ENCODE measurements around the gene RPGRIP1L. TPM values are rescaled to one million over a fixed set of nuclear protein-coding genes. Genes with fewer than 3 reads are reported as not detected.

RPGRIP1L gene
- total RNA-seq, 1 donor from 2014 or later: 1.7 TPM

DNA sequence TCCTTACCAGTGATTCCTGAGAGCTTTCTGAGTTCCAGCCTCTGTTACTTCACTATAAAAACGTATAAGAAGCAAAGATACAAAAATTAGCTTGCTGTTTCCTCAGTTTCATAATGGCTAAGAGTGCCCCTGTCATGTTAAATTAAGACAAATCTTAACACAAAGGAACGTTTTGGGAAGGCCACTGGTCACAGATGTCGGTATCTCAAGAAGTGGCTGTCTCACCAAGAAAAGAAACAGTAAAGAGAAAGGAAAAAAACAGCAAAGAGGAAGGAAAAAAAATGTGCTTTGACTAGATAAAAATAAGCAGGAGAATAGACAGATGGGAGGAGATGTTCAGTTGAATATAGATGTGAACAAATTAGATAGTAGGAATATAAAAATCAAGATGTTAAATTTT lies 105.9 kb downstream of the RPGRIP1L start:
- Histone ChIP-seq H3K9me3 (replicated peaks) (peaks cover 16% of the 10 kb centered on the region), H3K4me1 (no peaks in the 10 kb centered on the region), H3K36me3 (no peaks in the 10 kb centered on the region), H3K27me3 (ENCODE audit: low read depth) (no peaks in the 10 kb centered on the region), H3K27ac (replicated peaks) (no peak overlapping the region), H3K4me3 (no peak overlapping the region)
- TF ChIP-seq, protein P1, sequence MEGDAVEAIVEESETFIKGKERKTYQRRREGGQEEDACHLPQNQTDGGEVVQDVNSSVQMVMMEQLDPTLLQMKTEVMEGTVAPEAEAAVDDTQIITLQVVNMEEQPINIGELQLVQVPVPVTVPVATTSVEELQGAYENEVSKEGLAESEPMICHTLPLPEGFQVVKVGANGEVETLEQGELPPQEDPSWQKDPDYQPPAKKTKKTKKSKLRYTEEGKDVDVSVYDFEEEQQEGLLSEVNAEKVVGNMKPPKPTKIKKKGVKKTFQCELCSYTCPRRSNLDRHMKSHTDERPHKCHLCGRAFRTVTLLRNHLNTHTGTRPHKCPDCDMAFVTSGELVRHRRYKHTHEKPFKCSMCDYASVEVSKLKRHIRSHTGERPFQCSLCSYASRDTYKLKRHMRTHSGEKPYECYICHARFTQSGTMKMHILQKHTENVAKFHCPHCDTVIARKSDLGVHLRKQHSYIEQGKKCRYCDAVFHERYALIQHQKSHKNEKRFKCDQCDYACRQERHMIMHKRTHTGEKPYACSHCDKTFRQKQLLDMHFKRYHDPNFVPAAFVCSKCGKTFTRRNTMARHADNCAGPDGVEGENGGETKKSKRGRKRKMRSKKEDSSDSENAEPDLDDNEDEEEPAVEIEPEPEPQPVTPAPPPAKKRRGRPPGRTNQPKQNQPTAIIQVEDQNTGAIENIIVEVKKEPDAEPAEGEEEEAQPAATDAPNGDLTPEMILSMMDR (IDR thresholded peaks at IDR 0.05; ENCODE audit: borderline replicate concordance): no peak
- no peak for DNase-seq
- intact Hi-C loops (cut with micrococcal nuclease): no loop called here

DNA sequence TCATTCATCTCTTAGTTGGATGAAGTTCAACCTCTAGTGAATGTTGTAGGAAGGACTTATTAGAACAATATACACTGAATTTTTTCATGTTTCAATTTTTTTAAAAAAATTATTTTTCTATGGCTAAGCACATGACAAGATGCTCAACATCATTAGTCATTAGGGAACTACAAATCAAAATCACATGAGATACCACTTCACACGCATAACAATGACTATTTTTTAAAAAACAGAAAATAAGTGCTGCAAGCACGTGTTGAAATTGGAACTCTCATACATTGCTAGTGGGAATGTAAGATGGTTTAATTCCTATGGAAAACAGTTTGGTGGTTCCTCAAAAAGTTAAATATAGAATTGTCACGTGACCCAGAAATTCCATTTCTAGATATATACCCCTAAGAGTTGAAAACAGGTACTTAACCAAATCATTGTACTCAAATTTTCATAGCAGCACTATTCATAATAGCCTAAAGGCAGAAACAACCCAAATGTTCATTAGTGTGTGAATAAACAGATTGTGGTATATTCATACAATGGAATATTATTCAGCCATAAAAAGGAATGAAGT lies 115.5 kb downstream of the RPGRIP1L start:
- Histone ChIP-seq H3K36me3 (no peaks in the 10 kb centered on the region), H3K27ac (replicated peaks) (no peak overlapping the region), H3K4me3 (no peak overlapping the region), H3K4me1 (no peaks in the 10 kb centered on the region), H3K9me3 (replicated peaks) (peaks cover 20% of the 10 kb centered on the region), H3K27me3 (ENCODE audit: low read depth) (no peaks in the 10 kb centered on the region)
- intact Hi-C loops (cut with micrococcal nuclease): no loop called here
- TF ChIP-seq, protein P1 (IDR thresholded peaks at IDR 0.05; ENCODE audit: borderline replicate concordance): no peak
- no peak for DNase-seq

DNA sequence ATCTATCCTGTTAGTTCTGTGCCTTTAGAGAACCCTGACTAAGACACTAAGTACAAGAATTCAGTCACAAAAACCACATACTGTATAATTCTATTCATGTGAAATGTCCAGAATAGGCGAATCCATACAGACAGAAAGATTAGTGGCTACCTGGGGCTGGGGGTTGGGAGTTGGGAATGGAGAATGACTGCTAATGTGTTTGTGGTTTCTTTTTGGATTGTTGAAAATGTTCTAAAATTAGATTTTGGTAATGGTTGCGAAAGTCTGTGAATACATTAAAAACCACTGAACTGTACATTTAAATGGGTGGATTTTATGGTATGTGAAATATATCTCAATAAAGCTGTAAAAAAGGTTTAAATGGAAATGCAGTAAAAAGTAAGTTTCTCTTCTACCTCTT lies 120.3 kb downstream of the RPGRIP1L start:
- H3K36me3 ChIP-seq: no peaks in the 10 kb centered on the region
- TF ChIP-seq, protein P1 (IDR thresholded peaks at IDR 0.05; ENCODE audit: borderline replicate concordance): no peak
- H3K27me3 ChIP-seq (ENCODE audit: low read depth): no peaks in the 10 kb centered on the region
- no peak overlapping the region for H3K4me3 ChIP-seq
- intact Hi-C loops (cut with micrococcal nuclease): no loop called here
- DNase-seq: no peak
- H3K9me3 ChIP-seq (replicated peaks): no peaks in the 10 kb centered on the region
- H3K27ac ChIP-seq (replicated peaks): no peak overlapping the region
- H3K4me1 ChIP-seq: no peaks in the 10 kb centered on the region

DNA sequence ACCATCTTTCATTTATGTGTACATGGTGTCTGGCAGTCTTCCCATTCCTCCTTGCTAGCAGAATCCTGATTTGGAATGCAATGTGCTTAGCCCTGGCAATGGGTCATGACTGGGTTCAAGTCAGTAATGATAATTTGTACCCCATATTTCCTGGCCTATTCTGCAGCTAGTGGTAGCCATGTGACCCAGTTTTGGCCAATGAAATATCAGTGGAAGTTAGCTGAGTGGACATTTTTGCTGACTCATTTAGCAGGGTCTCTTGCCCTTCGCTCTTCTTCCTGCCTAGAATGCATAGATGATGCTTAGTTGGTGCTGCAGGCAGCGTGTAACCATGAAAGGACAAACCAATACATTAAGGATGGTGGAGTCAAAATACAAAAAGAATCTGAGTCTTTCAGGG lies 121.9 kb downstream of the RPGRIP1L start:
- Histone ChIP-seq H3K4me1 (no peaks in the 10 kb centered on the region), H3K4me3 (no peak overlapping the region), H3K27me3 (ENCODE audit: low read depth) (no peaks in the 10 kb centered on the region), H3K27ac (replicated peaks) (no peak overlapping the region), H3K9me3 (replicated peaks) (no peaks in the 10 kb centered on the region), H3K36me3 (no peaks in the 10 kb centered on the region)
- no peak for DNase-seq
- TF ChIP-seq, protein P1 (IDR thresholded peaks at IDR 0.05; ENCODE audit: borderline replicate concordance): no peak
- intact Hi-C loops (cut with micrococcal nuclease): no loop called here

DNA sequence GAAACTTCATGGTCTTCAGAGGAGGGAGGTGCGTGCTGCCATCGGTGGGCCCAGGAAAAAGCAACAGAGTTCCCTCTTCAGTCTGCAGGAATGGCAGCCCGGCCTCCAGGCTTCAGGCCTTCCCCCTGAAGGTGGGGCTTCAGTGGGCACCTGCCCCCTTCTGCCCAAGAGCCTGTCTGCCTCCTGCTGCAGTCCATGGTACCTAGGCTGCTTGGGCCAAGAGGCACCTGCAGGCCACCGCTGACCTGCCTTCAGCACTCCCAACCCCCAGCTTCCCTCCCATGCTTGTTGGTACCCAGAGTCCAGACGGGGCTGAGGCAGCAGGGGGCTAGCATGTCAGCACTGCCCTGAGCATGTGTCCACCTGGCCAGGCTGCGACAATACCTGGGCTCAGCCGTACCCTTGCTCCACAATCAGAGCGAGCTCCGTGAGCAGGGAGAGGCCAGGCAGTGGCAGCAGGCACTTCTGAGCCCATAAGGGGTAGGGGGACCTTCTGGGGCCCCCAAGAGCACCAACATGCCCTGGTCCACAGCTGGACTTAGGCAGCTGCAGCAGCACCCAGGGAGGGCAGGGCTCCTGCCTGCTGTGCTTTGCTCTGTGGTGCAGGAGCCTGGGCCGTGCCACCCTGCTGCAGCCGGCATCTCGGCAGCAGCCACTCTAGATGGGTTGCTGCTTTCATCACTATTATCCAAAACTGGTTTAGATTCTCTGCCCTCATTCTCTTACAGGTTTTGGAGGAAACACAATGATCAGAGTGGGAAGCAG lies 123.4 kb downstream of the RPGRIP1L start:
- Histone ChIP-seq H3K27me3 (ENCODE audit: low read depth) (no peaks in the 10 kb centered on the region), H3K9me3 (replicated peaks) (no peaks in the 10 kb centered on the region), H3K36me3 (no peaks in the 10 kb centered on the region), H3K4me3 (no peak overlapping the region), H3K4me1 (no peaks in the 10 kb centered on the region), H3K27ac (replicated peaks) (no peak overlapping the region)
- no peak for DNase-seq
- intact Hi-C loops (cut with micrococcal nuclease): no loop called here
- TF ChIP-seq, protein P1 (IDR thresholded peaks at IDR 0.05; ENCODE audit: borderline replicate concordance): no peak
